MCF 10A (cell line): Measurements from ENCODE around the gene CCNYL1. TPM values are rescaled to one million over a fixed set of nuclear protein-coding genes. Genes with fewer than 3 reads are reported as not detected.

Experiments used
- BruUV-seq: library from RNA; stranded (reverse); fragments of 400-500 nt; replicated peaks from 2 replicates; lab custom pipeline; 2021; lab: Mats Ljungman, UMichigan
- CTCF ChIA-PET: fragments of 300-600 bp; sonication (Branson Sonifier 250); formaldehyde crosslinking; extraction: SDS; loops from one replicate; lab custom pipeline; 2021; ENCODE audit warnings: antibody characterized with exemption, inconsistent platforms; lab: Yijun Ruan, JAX
- POLR2A ChIA-PET: fragments of 300-600, 350-650 bp; sonication (Branson Sonifier 250); formaldehyde crosslinking; extraction: SDS; loops from one replicate; lab custom pipeline; 2020; ENCODE audit warnings: antibody characterized with exemption, inconsistent platforms; lab: Yijun Ruan, JAX
- DNase-seq: peaks from one replicate; pipeline ENCODE4 v3.0.0-alpha.2; 2018; ENCODE audit not compliant: unreplicated experiment
- H3K27ac Mint-ChIP-seq: one replicate; pipeline ENCODE4 v1.8.0; 2022; ENCODE audit warnings: mild to moderate bottlenecking, low read depth, mixed read lengths; ENCODE audit not compliant: unreplicated experiment
- H3K27me3 Mint-ChIP-seq: one replicate; pipeline ENCODE4 v1.8.0; 2022; ENCODE audit warnings: mixed read lengths; ENCODE audit not compliant: insufficient read depth, unreplicated experiment
- H3K36me3 Mint-ChIP-seq: one replicate; pipeline ENCODE4 v1.8.0; 2022; ENCODE audit warnings: mild to moderate bottlenecking, moderate library complexity, mixed read lengths; ENCODE audit not compliant: insufficient read depth, unreplicated experiment
- H3K4me1 Mint-ChIP-seq: one replicate; pipeline ENCODE4 v1.8.0; 2022; ENCODE audit warnings: mixed read lengths; ENCODE audit not compliant: insufficient read depth, unreplicated experiment
- H3K4me3 Mint-ChIP-seq: one replicate; pipeline ENCODE4 v1.8.0; 2022; ENCODE audit warnings: mild to moderate bottlenecking, moderate library complexity, mixed read lengths; ENCODE audit not compliant: unreplicated experiment
- H3K9me3 Mint-ChIP-seq: one replicate; pipeline ENCODE4 v1.8.0; 2022; ENCODE audit warnings: mixed read lengths; ENCODE audit not compliant: unreplicated experiment
- CTCF ChIP-seq: fragments of 200-600 bp; IDR thresholded peaks from one replicate; pipeline ENCODE4 v1.8.0; 2022; ENCODE audit warnings: antibody characterized with exemption, mild to moderate bottlenecking; ENCODE audit not compliant: unreplicated experiment
- intact Hi-C: fragments of 100-400 bp; cut with micrococcal nuclease; formaldehyde crosslinking; loops from 2 replicates; pipeline ENCODE4 v1.14.1; 2022
- total RNA-seq: library from RNA; stranded (reverse); gene quantifications from 2 replicates; pipeline ENCODE4 v1.2.3, GENCODE V29; 2022

CCNYL1 gene
- total RNA-seq, 1 experiment from 2014 or later, result 19.7 TPM

DNA sequence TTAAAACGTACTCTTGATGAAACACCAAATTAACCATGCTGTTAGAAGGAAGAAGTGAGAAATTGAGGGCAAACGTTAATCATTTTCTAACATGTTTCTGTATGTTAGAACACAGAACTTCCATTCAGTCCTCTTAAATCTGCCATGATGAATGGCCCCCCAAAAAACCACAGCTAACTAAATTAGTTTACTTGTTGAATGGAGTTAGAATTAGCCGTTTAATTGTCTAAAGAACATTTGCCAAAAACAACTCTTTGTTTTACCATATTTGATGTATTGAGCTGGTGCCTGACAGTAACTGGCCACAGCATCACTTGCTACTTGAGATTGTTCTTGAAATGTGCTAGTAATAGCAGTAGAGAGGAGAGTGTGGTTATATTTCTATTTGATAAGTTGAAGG, 12.7 kb downstream of the CCNYL1 start:
- no peak for TF ChIP-seq CTCF
- H3K4me3 Mint-ChIP-seq, result no peak overlapping the region
- no peaks in the 10 kb centered on the region for H3K27me3 Mint-ChIP-seq
- BruUV-seq, result no TSS peak
- H3K36me3 Mint-ChIP-seq, result peaks cover 6% of the 10 kb centered on the region
- CTCF ChIA-PET, result interaction anchor here (0.7 to 3.1 kb wide), 4 partner anchors 8 to 100 kb away, joined by 3 to 27 read pairs (median 6); no protein-coding TSS in a partner anchor
- POLR2A ChIA-PET, result interaction anchor here (1.3 to 6.4 kb wide), 6 partner anchors 8 to 191 kb away, joined by 3 to 57 read pairs (median 17); partner anchors contain the start of genes CCNYL1 and METTL21A
- DNase-seq, result no peak
- H3K4me1 Mint-ChIP-seq, result peaks cover 27% of the 10 kb centered on the region
- no peaks in the 10 kb centered on the region for H3K9me3 Mint-ChIP-seq
- intact Hi-C loops, result no loop called here
- peak overlapping the region; percentile 53 for H3K27ac Mint-ChIP-seq

DNA sequence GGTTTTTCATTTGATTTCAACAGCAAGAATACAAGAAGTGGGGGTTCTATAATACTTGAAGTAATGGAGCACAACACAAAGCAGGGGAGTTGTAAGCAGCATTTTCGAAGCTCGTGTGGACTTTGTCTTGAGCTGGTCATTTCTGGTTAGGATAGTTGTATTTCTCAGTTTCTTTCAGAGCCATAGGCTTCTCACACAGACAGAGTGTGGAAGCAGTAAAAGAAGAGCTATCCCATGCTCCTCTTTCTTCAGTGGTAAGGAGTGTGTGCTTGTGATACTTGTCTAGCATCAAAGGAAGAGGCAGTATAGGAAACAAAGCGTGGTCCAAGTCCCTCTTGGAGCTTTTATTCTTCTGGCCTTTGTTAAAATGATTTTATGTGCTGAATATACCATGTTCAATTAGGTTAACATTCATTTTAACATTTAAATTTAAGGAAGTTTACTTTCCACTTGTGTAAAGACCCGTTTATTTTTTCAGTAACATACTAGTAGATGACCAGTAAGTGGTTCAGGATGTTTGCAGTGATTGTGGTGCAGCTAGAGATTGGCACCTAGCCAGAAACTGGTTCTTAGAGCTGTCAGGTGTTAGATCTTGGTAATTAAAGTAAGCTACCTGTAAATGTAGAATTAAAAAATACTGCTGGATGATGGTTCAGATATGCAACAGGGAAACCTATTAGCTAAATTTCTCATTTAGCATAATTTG, 14.6 kb downstream of the CCNYL1 start:
- intact Hi-C loops, result no loop called here
- CTCF ChIA-PET, result interaction anchor here (0.6 to 3.1 kb wide), 16 partner anchors 9 to 450 kb away, joined by 3 to 27 read pairs (median 6); partner anchors contain the start of genes CCNYL1 and METTL21A
- BruUV-seq, result no TSS peak
- POLR2A ChIA-PET, result interaction anchor here (0.6 to 6.4 kb wide), 16 partner anchors 8 to 529 kb away, joined by 3 to 57 read pairs (median 6); partner anchors contain the start of genes CCNYL1, CREB1, IDH1 and METTL21A
- no peaks in the 10 kb centered on the region for H3K9me3 Mint-ChIP-seq
- no peak overlapping the region for H3K4me3 Mint-ChIP-seq
- DNase-seq, result peak; percentile 31
- peaks cover 19% of the 10 kb centered on the region for H3K36me3 Mint-ChIP-seq
- no peaks in the 10 kb centered on the region for H3K27me3 Mint-ChIP-seq
- H3K4me1 Mint-ChIP-seq, result peaks cover 25% of the 10 kb centered on the region
- peak overlapping the region; percentile 28 for H3K27ac Mint-ChIP-seq
- TF ChIP-seq CTCF, result no peak

DNA sequence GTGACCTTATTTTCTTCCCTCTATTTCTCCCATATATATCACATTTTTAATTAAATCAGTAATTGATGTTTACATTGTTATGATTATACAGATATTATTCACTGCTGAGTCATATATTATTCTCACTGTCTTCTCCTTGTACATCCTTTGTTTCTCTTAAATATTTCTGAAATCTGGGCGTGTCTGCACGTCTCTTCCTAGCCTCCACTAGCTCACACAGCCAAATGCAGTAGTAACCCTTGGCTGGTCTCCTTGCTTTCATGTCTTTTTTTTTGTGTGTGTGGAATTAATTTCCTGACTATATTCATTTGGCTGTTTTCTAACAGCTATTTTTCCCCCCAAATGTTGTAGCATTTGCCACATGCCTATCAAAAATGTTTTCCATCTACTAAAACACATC, 15.8 kb downstream of the CCNYL1 start:
- peak overlapping the region; percentile 4 for H3K4me3 Mint-ChIP-seq
- peak; percentile 49 for DNase-seq
- CTCF ChIA-PET, result interaction anchor here (1.2 to 3.1 kb wide), 9 partner anchors 11 to 313 kb away, joined by 4 to 14 read pairs (median 6); partner anchors contain the start of genes CCNYL1 and METTL21A

More for the DNA sequence above, 15.8 kb downstream of the CCNYL1 start:
- H3K36me3 Mint-ChIP-seq, result peaks cover 19% of the 10 kb centered on the region
- H3K4me1 Mint-ChIP-seq, result peaks cover 25% of the 10 kb centered on the region
- no peaks in the 10 kb centered on the region for H3K9me3 Mint-ChIP-seq
- TF ChIP-seq CTCF, result no peak
- intact Hi-C loops, result no loop called here
- peak overlapping the region; percentile 28 for H3K27ac Mint-ChIP-seq
- no TSS peak for BruUV-seq
- POLR2A ChIA-PET, result interaction anchor here (0.8 to 6.4 kb wide), 14 partner anchors 9 to 527 kb away, joined by 3 to 57 read pairs (median 7); partner anchors contain the start of genes CCNYL1, CREB1 and METTL21A
- no peaks in the 10 kb centered on the region for H3K27me3 Mint-ChIP-seq
